ENCODE data around the gene TLK2. TPM values are rescaled to one million over a fixed set of nuclear protein-coding genes. Genes with fewer than 3 reads are reported as not detected.
A peak's percentile ranks its signal among the peaks of the same experiment; 100 is the strongest.

Gene TLK2
- polyA plus RNA-seq, 2 of the 4 experiments (the other 2 are of a cell fraction): 30.4 to 68.7 TPM

- H3K4me2 ChIP-seq: peak overlapping the region; percentile 95; the same call in 1 of the 3 replicates
- no peak for FAIRE-seq
- no peak for ATAC-seq
- TF ChIP-seq CHD2 (IDR thresholded peaks at IDR 0.05; ENCODE audit: low read length, partially characterized antibody) (no peak), POLR2AphosphoS2 (conservative IDR thresholded peaks at IDR 0.05; ENCODE audit: low read length) (no peak), HES2 (IDR thresholded peaks at IDR 0.05) (no peak), SMC3 (IDR thresholded peaks at IDR 0.05) (no peak), RARB (CRISPR knock-in tag; IDR thresholded peaks at IDR 0.05) (no peak), NFE2L2 (conservative IDR thresholded peaks at IDR 0.05; ENCODE audit: low read length) (no peak), MAFK (IDR thresholded peaks at IDR 0.05; ENCODE audit: partially characterized antibody) (no peak), PHF8 (IDR thresholded peaks at IDR 0.05; ENCODE audit: borderline replicate concordance, low read depth) (no peak), BCL3 (IDR thresholded peaks at IDR 0.05) (no peak), EHMT2 (IDR thresholded peaks at IDR 0.05; ENCODE audit: low read depth) (no peak), ESRRA (IDR thresholded peaks at IDR 0.05; ENCODE audit: borderline replicate concordance, low read length) (no peak), HOXB5 (CRISPR knock-in tag; IDR thresholded peaks at IDR 0.05) (no peak), RAD21 (conservative IDR thresholded peaks at IDR 0.05 in 1 of 2, IDR thresholded peaks at IDR 0.05 in 1 of 2) (no peak), EHF (CRISPR knock-in tag; IDR thresholded peaks at IDR 0.05) (no peak), HEYL (CRISPR knock-in tag; IDR thresholded peaks at IDR 0.05) (no peak), CBX8 (IDR thresholded peaks at IDR 0.05) (no peak), JUN (IDR thresholded peaks at IDR 0.05) (no peak), FOSL2 (IDR thresholded peaks at IDR 0.05) (no peak), FOSL2 (CRISPR knock-in tag; IDR thresholded peaks at IDR 0.05) (no peak), EP300 (IDR thresholded peaks at IDR 0.05) (no peak), ZC3H11A (IDR thresholded peaks at IDR 0.05) (no peak)
- H3K27ac ChIP-seq: peak overlapping the region in 1 of 2 experiments; percentile 69; a peak in 1 of 6 replicates
- no peak overlapping the region for H3K4me3 ChIP-seq
- DNase-seq (ENCODE audit: low read depth in 1 of 2, low spot score in 1 of 2): no peak
- peaks cover 35% of the 10 kb centered on the region for H3K4me1 ChIP-seq
- ChIA-PET CTCF (interaction anchor here (1.1 kb wide), 2 partner anchors 11 to 79 kb away, joined by 3 to 6 read pairs; no protein-coding TSS in a partner anchor), POLR2A (no interaction called here)
- no peaks in the 10 kb centered on the region for H3K9me3 ChIP-seq
- WGBS (ENCODE audit: missing lambda C conversion rate): 91% methylated on average over 18 of the region's 23 CpGs
Measured at GRCh38 chr17:62631086-62631935, 152.7 kb downstream of the TLK2 start.

GRCh38 chr17:62631936-62632924 lies 153.6 kb downstream of the TLK2 start:
- no peak for TF ChIP-seq POLR2A (IDR thresholded peaks at IDR 0.05; ENCODE audit: low read length)
- TF ChIP-seq HEYL (CRISPR knock-in tag; IDR thresholded peaks at IDR 0.05): no peak
- TF ChIP-seq FOSL2 (IDR thresholded peaks at IDR 0.05): no peak
- no peak for TF ChIP-seq FOSL2 (CRISPR knock-in tag; IDR thresholded peaks at IDR 0.05)
- TF ChIP-seq MYC (IDR thresholded peaks at IDR 0.05; ENCODE audit: borderline replicate concordance, low read length): no peak
- TF ChIP-seq CHD4 (IDR thresholded peaks at IDR 0.05; ENCODE audit: borderline replicate concordance): no peak
- no peak for TF ChIP-seq FOSB (CRISPR knock-in tag; IDR thresholded peaks at IDR 0.05)
- no peak for TF ChIP-seq ATOH8 (CRISPR knock-in tag; IDR thresholded peaks at IDR 0.05; ENCODE audit: low read depth)
- no peak for TF ChIP-seq NPAS2 (CRISPR knock-in tag; IDR thresholded peaks at IDR 0.05; ENCODE audit: borderline replicate concordance)
- TF ChIP-seq ESRRA (IDR thresholded peaks at IDR 0.05; ENCODE audit: borderline replicate concordance, low read length): no peak
- no peak for TF ChIP-seq USF2 (IDR thresholded peaks at IDR 0.05)
- TF ChIP-seq ZSCAN20 (CRISPR knock-in tag; IDR thresholded peaks at IDR 0.05): no peak
- Histone ChIP-seq H3K4me3 (no peak overlapping the region), H3K4me2 (no peak overlapping the region), H3K27ac (no peak overlapping the region), H3K4me1 (peaks cover 33% of the 10 kb centered on the region), H3K9me3 (no peaks in the 10 kb centered on the region)
- no peak for DNase-seq (ENCODE audit: low read depth in 1 of 2, low spot score in 1 of 2)
- ChIA-PET CTCF (interaction anchor here (0.6 to 1.1 kb wide), 3 partner anchors 10 to 94 kb away, joined by 3 to 6 read pairs (median 3); no protein-coding TSS in a partner anchor), POLR2A (no interaction called here)
- no peak for FAIRE-seq
- 87% methylated on average over 25 of the region's 27 CpGs for WGBS (ENCODE audit: missing lambda C conversion rate)
- ATAC-seq: no peak
